ENCODE data around the gene ZFC3H1. TPM values are rescaled to one million over a fixed set of nuclear protein-coding genes. Genes with fewer than 3 reads are reported as not detected.

The ZFC3H1 gene
- total and polyA plus RNA-seq, 2 of the 8 experiments (the other 6 are each of a cell fraction or from before 2014, with no cell fraction given) = 20.0 to 32.4 TPM

- no peak overlapping the region for H4K8ac ChIP-seq (ENCODE audit: extremely low read depth, insufficient read depth, low read length)
- no peak overlapping the region for H2AK5ac ChIP-seq (ENCODE audit: low read depth, low read length)
- no peak overlapping the region for H2BK20ac ChIP-seq (ENCODE audit: low read length)
- no peak overlapping the region for H3K18ac ChIP-seq (ENCODE audit: extremely low read depth, low read length)
- H2BK15ac ChIP-seq (ENCODE audit: low read length) = no peak overlapping the region
- CTCF ChIA-PET (ENCODE audit: partially characterized antibody) = no interaction called here
- H3K27me3 ChIP-seq (replicated peaks in 1 of 4; ENCODE audit: control insufficient read depth in 3 of 4, extremely low read depth in 1 of 4, insufficient read depth in 3 of 4, low read length in 3 of 4) = no peaks in the 10 kb centered on the region
- no peak overlapping the region; a peak in 1 of 4 replicates for H3K4me2 ChIP-seq (ENCODE audit: insufficient read depth in 1 of 2, low read depth in 2 of 2, low read length in 2 of 2)
- POLR2A ChIA-PET (ENCODE audit: partially characterized antibody) = interaction anchor here (4.5 kb wide), 1 partner anchor 20 kb away, joined by 81 read pairs; the partner anchor contains the start of gene TMEM19
- 97% methylated on average over 5 of the region's 5 CpGs; no CpG with 5 or more reads in 1 of the 2 experiments for WGBS, 2 experiments (ENCODE audit: extremely low coverage in 1 of 2, insufficient coverage in 1 of 2, insufficient read length in 1 of 2, insufficient replicate concordance in 2 of 2, low coverage in 1 of 2, low lambda C conversion rate in 2 of 2, missing lambda C conversion rate in 1 of 2)
- H4K20me1 ChIP-seq (replicated peaks in 1 of 2; ENCODE audit: control insufficient read depth in 1 of 2, insufficient read depth in 2 of 2, low read length in 2 of 2) = peaks cover 4 to 7% of the 10 kb centered on the region in 2 experiments
- H3K9ac ChIP-seq (replicated peaks in 1 of 4; ENCODE audit: extremely low read depth in 1 of 4, low read depth in 3 of 4, low read length in 3 of 4) = no peak overlapping the region
- no peaks in the 10 kb centered on the region for H3K79me1 ChIP-seq (ENCODE audit: low read depth, low read length)
- H3K23me2 ChIP-seq (ENCODE audit: low read depth, low read length) = peaks cover 6% of the 10 kb centered on the region; the same call in 1 of the 2 replicates
- no peak for DNase-seq (ENCODE audit: low read depth in 1 of 2, low spot score in 2 of 2)
- H3K79me2 ChIP-seq (ENCODE audit: control insufficient read depth in 1 of 2, insufficient read depth in 2 of 2, low read length in 2 of 2) = peaks cover 0 to 42% of the 10 kb centered on the region in 2 experiments; a peak in 3 of 4 replicates
- H2BK5ac ChIP-seq (ENCODE audit: low read depth, low read length) = no peak overlapping the region
- no peak overlapping the region for H3K23ac ChIP-seq (ENCODE audit: insufficient read length)
- H4K91ac ChIP-seq (replicated peaks; ENCODE audit: insufficient read length, low read length) = no peak overlapping the region
- no peak overlapping the region for H3K4ac ChIP-seq (replicated peaks; ENCODE audit: insufficient read length, low read depth, low read length)
- FAIRE-seq = no peak
- H4K5ac ChIP-seq (ENCODE audit: insufficient read length, low read depth, low read length) = no peak overlapping the region
- no peaks in the 10 kb centered on the region; a peak in 1 of 8 replicates for H3K36me3 ChIP-seq (ENCODE audit: control insufficient read depth in 2 of 4, insufficient read depth in 4 of 4, low read length in 3 of 4)
- no peaks in the 10 kb centered on the region; a peak in 1 of 7 replicates for H3K4me1 ChIP-seq (replicated peaks in 1 of 4; ENCODE audit: control insufficient read depth in 3 of 4, insufficient read depth in 4 of 4, low read length in 3 of 4)
- H2AFZ ChIP-seq (ENCODE audit: low read length) = no peak overlapping the region
- H2BK120ac ChIP-seq (replicated peaks; ENCODE audit: low read depth, low read length) = no peak overlapping the region
- no peak overlapping the region for H3K56ac ChIP-seq (replicated peaks; ENCODE audit: insufficient read length, low read depth, low read length)
- H3K27ac ChIP-seq (ENCODE audit: low read depth, low read length) = no peak overlapping the region
- H3K4me3 ChIP-seq (ENCODE audit: extremely low read depth in 1 of 4, insufficient read depth in 2 of 4, low read depth in 3 of 4, low read length in 4 of 4) = no peak overlapping the region
- no peaks in the 10 kb centered on the region for H3K9me3 ChIP-seq (ENCODE audit: insufficient read depth in 2 of 2, low read depth in 1 of 2, low read length in 1 of 2)
- TF ChIP-seq CEBPB (IDR thresholded peaks at IDR 0.05; ENCODE audit: low read depth, low read length) (no peak), FOSL1 (IDR thresholded peaks at IDR 0.05; ENCODE audit: insufficient read depth, low read depth, low read length) (no peak), EGR1 (IDR thresholded peaks at IDR 0.05; ENCODE audit: borderline replicate concordance, low read depth, low read length) (no peak), ATF2 (IDR thresholded peaks at IDR 0.05; ENCODE audit: low read length) (no peak), ATF3 (IDR thresholded peaks at IDR 0.05; ENCODE audit: insufficient read depth, low read depth, low read length) (no peak), ASH2L (IDR thresholded peaks at IDR 0.05; ENCODE audit: low read length) (no peak), JUN (IDR thresholded peaks at IDR 0.05; ENCODE audit: low read depth, low read length) (no peak), BACH1 (IDR thresholded peaks at IDR 0.05; ENCODE audit: low read length) (no peak), CBX5 (IDR thresholded peaks at IDR 0.05; ENCODE audit: low read depth, low read length) (no peak), CTBP2 (IDR thresholded peaks at IDR 0.05; ENCODE audit: borderline replicate concordance, insufficient read depth, insufficient read length, low read length) (no peak), BCL11A (IDR thresholded peaks at IDR 0.05; ENCODE audit: low read depth in 2 of 2, low read length in 2 of 2) (no peak)
- no peak overlapping the region for H3K14ac ChIP-seq (ENCODE audit: insufficient read length)
- H2BK12ac ChIP-seq (ENCODE audit: low read depth, low read length) = no peak overlapping the region
These were observed 2.6 kb upstream of the ZFC3H1 start for GRCh38 chr12:71666259-71666658.

All from H1 (cell line).